Epithelial cell of esophagus (primary cell): ENCODE results near the gene ZBED1.
"Not testable (repeated sequence)": the region's sequence is repeated elsewhere in the genome, so short reads cannot be mapped to it uniquely, and the experiment has no call there.

Source experiments
- DNase-seq: peaks from one replicate; pipeline ENCODE4 v3.0.0; 2010; ENCODE audit warnings: low read depth
- H3K4me3 ChIP-seq: 2 replicates; pipeline ENCODE4 v1.5.1; 2011; ENCODE audit warnings: mild to moderate bottlenecking, low read length, control low read depth
- TF ChIP-seq, protein P1 (sequence below): IDR thresholded peaks from 2 replicates; pipeline ENCODE4 v1.5.1; 2011; ENCODE audit warnings: low read depth, mild to moderate bottlenecking, low read length, control low read depth, inconsistent platforms; ENCODE audit not compliant: insufficient read depth; ENCODE audit errors: missing control alignments

The ZBED1 gene

DNA sequence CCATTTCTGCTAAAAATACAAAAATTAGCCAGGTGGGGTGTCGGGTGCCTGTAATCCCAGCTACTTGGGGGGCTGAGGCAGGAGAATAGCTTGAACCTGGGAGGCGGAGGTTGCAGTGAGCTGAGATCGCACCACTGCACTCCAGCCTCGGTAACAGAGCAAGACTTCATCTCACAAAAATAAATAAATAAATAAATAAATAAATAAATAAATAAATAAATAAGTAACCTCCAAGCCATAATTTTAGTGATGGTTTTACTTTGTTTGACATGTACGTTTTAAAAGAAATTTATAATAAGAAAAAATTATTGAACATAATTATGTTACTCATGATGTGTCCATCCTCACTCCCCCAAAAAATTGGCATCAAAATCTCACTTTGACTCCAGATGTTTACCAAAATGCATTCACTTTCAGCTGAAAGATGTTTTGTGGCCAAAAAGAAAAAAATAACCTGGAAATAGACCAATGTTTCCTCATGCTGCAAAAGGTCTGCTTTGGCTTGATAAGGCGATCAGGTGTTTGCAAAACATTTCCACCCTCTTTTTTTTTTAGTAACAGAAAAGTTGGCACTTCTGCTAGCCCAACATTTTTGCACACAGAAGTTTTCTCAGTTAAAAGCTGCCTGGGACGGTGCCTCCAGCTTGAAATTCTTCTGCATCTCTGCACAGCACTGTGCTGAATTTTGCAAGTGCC lies 42.2 kb upstream of the ZBED1 start:
- no peak for DNase-seq
- TF ChIP-seq, protein P1, sequence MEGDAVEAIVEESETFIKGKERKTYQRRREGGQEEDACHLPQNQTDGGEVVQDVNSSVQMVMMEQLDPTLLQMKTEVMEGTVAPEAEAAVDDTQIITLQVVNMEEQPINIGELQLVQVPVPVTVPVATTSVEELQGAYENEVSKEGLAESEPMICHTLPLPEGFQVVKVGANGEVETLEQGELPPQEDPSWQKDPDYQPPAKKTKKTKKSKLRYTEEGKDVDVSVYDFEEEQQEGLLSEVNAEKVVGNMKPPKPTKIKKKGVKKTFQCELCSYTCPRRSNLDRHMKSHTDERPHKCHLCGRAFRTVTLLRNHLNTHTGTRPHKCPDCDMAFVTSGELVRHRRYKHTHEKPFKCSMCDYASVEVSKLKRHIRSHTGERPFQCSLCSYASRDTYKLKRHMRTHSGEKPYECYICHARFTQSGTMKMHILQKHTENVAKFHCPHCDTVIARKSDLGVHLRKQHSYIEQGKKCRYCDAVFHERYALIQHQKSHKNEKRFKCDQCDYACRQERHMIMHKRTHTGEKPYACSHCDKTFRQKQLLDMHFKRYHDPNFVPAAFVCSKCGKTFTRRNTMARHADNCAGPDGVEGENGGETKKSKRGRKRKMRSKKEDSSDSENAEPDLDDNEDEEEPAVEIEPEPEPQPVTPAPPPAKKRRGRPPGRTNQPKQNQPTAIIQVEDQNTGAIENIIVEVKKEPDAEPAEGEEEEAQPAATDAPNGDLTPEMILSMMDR = no peak
- no peak overlapping the region for H3K4me3 ChIP-seq

- no peak for DNase-seq
- TF ChIP-seq, protein P1 = no peak
- H3K4me3 ChIP-seq = no peak overlapping the region
These were observed 40.8 kb upstream of the ZBED1 start for GRCh38 chrX:2541603-2542002.

- H3K4me3 ChIP-seq = no peak overlapping the region
- DNase-seq = no peak
- TF ChIP-seq, protein P1 = no peak
These were observed 39.7 kb upstream of the ZBED1 start for GRCh38 chrX:2540426-2540947.

GRCh38 chrX:2539586-2539985 lies 38.8 kb upstream of the ZBED1 start:
- H3K4me3 ChIP-seq = no peak overlapping the region
- TF ChIP-seq, protein P1 = no peak
- DNase-seq = no peak

DNA sequence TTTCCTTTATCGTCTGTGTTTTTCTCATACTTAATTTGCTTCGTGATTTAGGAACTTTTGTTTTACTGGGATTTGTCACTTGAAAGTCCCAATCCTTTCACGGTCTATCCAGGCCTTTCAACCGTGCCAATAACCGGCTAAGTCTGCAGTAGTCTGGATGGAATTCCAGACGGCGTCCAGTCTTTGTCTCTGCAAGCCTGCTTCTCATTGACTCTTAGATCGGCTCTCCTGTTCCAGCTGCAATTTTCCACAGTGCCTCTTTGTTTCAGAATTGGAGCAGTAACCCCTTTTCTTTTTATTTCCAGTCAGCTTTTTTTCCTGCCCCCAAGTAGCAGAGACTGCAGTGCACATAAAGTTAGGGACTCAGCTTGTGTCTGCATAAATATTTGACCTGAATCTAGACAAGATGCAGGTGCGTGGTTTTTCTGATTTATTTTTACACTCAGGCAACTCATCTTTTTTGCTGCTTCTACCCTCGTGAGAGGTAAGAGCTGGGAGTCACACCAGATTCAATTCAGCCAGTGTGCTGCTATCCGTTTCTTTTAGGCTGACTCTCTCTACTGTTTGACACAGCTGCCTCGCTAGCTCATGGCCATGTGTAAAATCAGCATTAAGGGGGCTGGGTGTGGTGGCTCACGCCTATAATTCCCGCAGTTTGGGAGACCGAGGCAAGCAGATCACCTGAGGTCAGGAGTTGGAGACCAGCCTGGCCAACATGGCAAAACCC lies 37.4 kb upstream of the ZBED1 start:
- TF ChIP-seq, protein P1 = no peak
- no peak for DNase-seq
- H3K4me3 ChIP-seq = no peak overlapping the region

- TF ChIP-seq, protein P1 = no peak
- no peak overlapping the region for H3K4me3 ChIP-seq
- DNase-seq = no peak
These were observed 36.2 kb upstream of the ZBED1 start for GRCh38 chrX:2536974-2537373.

DNA sequence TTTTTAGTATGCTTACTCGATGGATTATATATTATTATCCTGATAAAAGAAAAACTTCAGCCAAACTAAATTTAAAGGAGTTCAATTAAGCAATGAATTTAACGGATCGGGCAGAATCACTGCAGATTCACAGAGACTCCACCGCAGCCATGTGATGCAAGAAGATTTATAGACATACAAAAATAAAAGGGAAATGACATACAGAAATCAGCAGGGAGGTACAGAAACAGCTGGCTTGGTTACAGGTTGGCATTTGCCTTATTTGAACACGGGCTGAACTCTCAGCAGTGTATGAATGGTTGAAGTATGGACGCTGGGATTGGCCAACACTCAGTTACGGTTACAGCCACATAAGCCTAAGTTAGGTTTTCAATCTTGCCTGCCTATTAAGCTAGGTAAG lies 35.4 kb upstream of the ZBED1 start:
- H3K4me3 ChIP-seq = no peak overlapping the region
- TF ChIP-seq, protein P1 = no peak

DNA sequence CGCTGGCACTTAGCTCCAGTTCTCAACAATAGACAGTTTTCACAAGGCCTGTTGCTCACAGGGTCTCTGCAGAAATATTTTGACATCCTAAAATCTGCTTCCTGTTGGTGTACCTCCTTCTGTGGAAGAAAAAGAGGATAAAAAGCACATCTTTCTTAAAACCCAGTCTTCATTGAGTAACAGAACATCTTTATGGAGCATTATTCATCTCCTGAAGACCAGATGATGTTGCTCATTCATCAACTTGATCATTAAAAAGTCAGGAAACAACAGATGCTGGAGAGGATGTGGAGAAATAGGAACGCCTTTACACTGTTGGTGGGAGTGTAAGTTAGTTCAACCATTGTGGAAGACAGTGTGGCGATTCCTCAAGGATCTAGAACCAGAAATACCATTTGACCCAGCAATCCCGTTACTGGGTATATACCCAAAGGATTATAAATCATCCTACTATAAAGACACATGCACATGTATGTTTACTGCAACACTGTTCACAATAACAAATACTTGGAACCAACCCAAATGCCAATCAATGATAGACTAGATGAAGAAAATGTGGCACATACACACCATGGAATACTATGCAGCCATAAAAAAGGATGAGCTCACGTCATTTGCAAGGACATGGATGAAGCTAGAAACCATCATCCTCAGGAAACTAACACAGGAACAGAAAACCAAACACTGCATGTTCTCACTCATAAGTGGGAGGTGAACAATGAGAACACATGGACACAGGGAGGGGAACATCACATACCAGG lies 33.7 kb upstream of the ZBED1 start:
- H3K4me3 ChIP-seq = not testable (repeated sequence)

More for the DNA sequence above, 35.4 kb upstream of the ZBED1 start:
- no peak for DNase-seq

More for the DNA sequence above, 33.7 kb upstream of the ZBED1 start:
- not testable (repeated sequence) for DNase-seq
